HG02852 (cell line): Measurements from ENCODE around the gene ALK.

Experiments used
- ATAC-seq: cut with Tn5 transposase; IDR thresholded peaks from one replicate; pipeline ENCODE4 v1.9.1; 2021; ENCODE audit warnings: mild to moderate bottlenecking, moderate library complexity; ENCODE audit not compliant: unreplicated experiment

The ALK gene

GRCh38 chr2:29388071-29388470 lies 533.3 kb downstream of the ALK start:
- ATAC-seq = no peak

GRCh38 chr2:29382486-29382885 lies 538.9 kb downstream of the ALK start:
- no peak for ATAC-seq

GRCh38 chr2:29377788-29378187 lies 543.6 kb downstream of the ALK start:
- no peak for ATAC-seq

DNA sequence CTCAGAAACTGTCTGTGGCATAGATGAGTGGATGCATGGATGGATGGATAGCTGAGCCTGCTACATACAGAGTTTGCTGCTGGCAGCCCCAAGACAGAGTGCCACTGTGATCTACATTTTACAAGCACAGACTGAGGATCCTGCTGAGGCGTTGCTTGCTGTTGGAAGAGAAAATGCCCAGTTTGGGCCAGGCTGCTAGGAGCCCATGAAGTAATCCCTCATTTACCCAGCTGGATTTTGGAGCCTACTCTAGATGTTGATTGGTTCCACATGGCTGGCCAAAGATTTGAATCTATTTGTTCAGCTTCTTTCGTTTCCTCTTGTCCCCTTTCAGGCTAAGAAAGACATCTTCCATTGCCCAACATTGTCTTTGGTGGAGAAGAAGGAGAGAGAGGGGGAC lies 544.8 kb downstream of the ALK start:
- ATAC-seq = no peak

GRCh38 chr2:29375843-29376242 lies 545.5 kb downstream of the ALK start:
- ATAC-seq = no peak

DNA sequence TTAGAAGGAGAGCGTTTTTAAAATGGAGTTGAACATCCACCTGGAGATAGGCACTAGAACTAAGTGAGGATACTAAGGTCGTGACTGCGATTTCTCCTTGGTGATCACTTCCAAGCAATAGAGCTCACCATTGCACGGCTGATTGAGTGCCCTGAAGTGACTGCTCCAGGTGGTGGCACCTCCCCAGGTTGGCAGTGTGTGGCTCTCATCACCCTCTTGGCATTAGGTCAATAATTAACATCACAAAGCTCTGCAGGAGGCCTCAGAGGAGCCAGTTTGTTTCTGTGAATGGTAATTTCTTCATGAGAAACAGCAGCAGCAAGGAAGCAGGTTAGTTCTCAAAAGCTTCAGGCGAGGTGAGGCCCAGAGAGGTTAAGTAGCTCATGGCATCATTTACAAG lies 546.6 kb downstream of the ALK start:
- no peak for ATAC-seq

- ATAC-seq = no peak
These were observed 547.5 kb downstream of the ALK start for GRCh38 chr2:29373870-29374269.

DNA sequence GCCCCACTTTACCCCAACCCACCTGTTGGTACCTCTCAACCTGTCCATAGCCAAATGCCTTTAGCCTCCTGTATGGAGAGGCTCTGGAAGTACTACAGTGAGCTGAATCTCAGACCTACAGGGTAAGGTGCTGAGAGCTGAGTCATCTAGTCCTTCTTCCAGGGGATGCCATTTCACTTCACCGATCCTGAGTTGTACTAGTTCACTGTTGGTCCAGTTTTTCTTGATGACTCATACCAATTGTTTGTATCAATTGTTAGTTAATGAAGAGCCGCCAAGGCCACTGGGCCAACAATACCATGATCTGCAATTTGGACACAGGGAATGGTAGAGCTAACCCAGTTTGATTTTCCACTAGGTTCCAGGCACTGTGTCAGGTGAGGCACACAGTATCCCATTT lies 549.2 kb downstream of the ALK start:
- ATAC-seq = no peak

GRCh38 chr2:29370581-29371125 lies 550.7 kb downstream of the ALK start:
- no peak for ATAC-seq

- no peak for ATAC-seq
These were observed 551.2 kb downstream of the ALK start for GRCh38 chr2:29370173-29370572.

GRCh38 chr2:29368659-29369040 lies 552.7 kb downstream of the ALK start:
- ATAC-seq = no peak

DNA sequence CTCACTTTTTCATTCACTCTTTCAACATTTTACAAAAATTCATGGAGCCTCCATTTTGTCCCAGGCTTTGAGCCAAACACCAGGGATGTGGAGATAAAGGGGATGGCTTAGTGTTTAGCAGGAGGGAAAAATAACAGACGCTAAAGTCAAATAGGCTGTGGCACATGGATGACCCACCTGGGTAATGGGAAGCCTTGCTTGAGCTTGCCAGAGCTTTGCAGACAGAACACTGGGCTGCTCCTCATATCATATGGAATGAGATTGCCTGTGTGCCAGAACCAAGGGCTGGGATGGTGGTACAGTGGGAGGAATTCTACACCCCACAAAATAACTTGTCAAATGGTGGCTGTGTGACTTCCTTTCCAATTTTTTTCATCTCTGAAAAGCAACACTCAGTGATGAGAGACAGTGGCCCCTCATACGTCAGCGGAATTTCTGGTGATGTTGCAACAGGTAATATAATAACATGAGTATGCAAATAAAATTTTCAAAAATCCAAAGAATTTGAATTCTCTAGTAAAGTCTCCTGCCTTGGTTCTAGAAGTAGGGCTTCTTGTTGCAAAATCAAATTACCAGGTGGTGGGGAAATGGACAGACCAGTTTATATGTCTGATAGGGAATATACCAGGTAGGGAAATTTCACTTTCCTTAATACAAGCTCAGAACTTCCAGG lies 553.3 kb downstream of the ALK start:
- ATAC-seq = no peak

- no peak for ATAC-seq
These were observed 558.3 kb downstream of the ALK start for GRCh38 chr2:29363111-29363510.

DNA sequence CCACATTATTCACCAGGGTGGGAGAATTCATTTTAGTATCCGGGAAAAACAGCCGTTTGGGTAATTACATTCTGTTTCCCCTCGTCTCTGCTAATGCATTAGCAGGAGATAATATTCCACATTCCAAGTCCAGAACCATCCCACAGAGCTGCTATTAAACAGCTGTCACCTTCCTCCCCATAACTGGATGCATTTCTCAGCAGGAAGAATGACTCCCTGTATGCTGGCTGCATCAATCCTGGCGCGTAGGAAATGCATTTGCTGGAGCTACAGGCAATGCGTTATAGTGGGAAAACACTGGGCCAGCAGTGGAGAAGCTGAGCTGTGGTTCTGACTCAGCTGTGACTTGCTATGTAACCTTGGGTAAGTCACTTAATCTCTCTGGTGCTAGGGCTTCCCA lies 560.2 kb downstream of the ALK start:
- no peak for ATAC-seq

DNA sequence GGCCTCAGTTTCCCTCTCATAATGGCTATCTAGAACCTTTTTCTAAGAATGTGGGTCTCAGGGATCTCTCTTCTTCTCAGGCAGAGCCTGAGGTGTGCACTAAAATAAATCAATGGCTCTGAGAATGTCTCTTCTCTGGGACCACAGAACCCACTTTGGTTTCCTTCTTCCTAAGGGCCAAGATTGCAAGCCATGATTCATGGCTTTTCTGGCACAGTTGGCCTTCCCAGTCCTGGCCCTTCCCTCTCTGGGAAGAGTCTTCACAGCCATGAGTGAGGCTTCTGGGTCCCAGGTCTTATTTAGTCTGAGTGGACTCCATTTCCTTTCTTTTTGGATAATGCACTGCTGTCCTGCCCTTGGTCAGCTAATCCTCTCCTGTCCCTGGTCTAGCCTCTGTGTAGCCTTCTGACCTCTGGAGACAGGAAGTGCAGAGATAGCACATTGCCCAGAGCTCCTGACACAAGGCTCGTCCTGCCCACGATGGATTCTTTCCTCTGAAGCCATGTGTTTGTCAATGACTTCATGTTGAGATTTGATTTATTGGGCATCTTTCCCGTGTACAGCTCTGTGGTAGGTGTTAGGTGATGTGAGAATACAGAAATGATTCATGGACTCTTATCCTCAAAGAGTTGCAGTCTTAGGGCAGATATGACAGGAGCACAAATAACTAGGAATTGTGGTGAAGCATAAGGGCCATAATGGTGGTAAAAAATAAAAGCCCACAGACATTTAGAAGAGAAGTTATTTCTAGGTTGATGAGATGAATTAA lies 561.2 kb downstream of the ALK start:
- ATAC-seq = no peak

GRCh38 chr2:29353403-29353991 lies 567.9 kb downstream of the ALK start:
- no peak for ATAC-seq

DNA sequence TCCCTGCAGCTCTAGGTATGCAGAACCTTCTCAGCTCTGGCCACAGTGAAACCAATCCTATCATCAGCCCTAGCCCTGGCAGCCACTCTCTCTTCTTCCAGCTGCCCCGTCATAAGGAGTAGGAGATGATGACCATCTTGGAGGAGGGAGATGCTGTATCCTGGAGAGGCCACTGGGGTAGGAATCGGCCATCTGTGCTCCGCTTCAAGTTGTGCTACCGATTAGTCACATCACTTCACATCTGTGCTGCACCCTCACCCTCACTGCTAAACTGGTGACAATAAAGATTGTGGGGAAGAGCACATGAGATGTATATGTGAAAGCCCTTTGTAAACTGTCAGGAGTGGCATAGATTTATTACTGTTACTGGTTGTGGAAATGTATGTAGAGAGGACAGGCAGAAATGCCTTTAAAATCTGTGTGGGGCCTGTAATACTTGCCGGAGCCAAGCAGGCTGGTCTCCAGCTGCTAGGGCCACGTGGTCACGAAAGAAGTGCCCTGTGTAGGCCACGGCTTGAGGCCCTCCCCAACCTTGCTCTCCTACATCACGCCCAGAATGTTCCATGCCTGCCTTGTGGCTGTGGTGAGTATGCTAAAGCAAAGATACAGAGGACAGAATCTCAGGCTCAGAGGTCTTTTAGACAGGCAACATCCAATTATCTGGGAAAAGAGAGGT lies 569.3 kb downstream of the ALK start:
- ATAC-seq = no peak

GRCh38 chr2:29351248-29351647 lies 570.1 kb downstream of the ALK start:
- no peak for ATAC-seq

GRCh38 chr2:29349316-29350030 lies 571.9 kb downstream of the ALK start:
- no peak for ATAC-seq

DNA sequence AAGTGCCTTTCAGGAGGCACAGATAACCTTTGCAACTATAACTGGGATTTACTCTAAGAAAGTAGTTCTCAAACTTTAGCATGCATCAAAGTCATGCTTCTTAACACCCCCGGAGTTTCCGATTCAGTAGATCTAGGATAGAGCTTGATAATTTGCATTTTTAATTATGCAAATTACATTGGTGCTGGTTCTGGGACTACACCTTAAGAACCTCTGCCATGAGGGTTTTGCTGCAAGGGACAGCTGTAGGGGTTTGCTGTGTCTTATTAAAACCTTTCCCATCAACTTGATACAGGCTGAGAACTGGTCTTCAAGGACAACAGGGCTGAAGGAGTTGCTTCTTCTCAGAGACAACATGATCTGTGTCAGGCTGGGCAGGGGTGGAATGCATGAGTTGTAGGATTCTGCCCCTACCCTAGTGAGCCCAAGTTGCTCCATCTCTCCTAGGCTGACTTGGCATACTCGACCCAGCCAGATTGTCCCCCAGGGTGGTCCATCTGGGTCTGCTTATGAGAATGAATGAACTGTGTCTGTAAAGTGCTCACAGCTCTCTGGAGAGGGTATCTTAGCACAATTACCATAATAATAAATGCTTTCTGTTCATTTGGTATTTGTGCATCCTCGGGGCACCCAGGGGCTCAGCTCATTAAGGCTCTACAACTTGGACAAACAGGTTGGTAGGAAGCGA lies 573.5 kb downstream of the ALK start:
- no peak for ATAC-seq
